Measurements from ENCODE around the gene PANK3.
"Not testable (repeated sequence)": the region's sequence is repeated elsewhere in the genome, so short reads cannot be mapped to it uniquely, and the experiment has no call there.

The PANK3 gene

GRCh38 chr5:168592014-168592368, 12.8 kb upstream of the PANK3 start:
- DNase-seq (ENCODE audit: low spot score): no peak

- DNase-seq (ENCODE audit: low spot score): no peak
Observed at GRCh38 chr5:168591302-168592013, 12.3 kb upstream of the PANK3 start.

GRCh38 chr5:168590666-168591065, 11.5 kb upstream of the PANK3 start:
- no peak for DNase-seq (ENCODE audit: low spot score)

- no peak for DNase-seq (ENCODE audit: low spot score)
Observed at GRCh38 chr5:168587987-168588386, 8.8 kb upstream of the PANK3 start.

- no peak for DNase-seq (ENCODE audit: low spot score)
Observed at GRCh38 chr5:168585119-168585856, 6.1 kb upstream of the PANK3 start.

- DNase-seq (ENCODE audit: low spot score): no peak
Observed at GRCh38 chr5:168583742-168584482, 4.7 kb upstream of the PANK3 start.

GRCh38 chr5:168580814-168581469, 1.8 kb upstream of the PANK3 start:
- DNase-seq (ENCODE audit: low spot score): not testable (repeated sequence)

- no peak for DNase-seq (ENCODE audit: low spot score)
Observed at GRCh38 chr5:168580227-168580508, 1.0 kb upstream of the PANK3 start.

GRCh38 chr5:168579488-168580226, 489 bp upstream of the PANK3 start:
- DNase-seq (ENCODE audit: low spot score): peak; percentile 100

- no peak for DNase-seq (ENCODE audit: low spot score)
Observed at GRCh38 chr5:168578006-168578405, 1.2 kb downstream of the PANK3 start.

GRCh38 chr5:168575391-168576372, 3.5 kb downstream of the PANK3 start:
- no peak for DNase-seq (ENCODE audit: low spot score)

GRCh38 chr5:168574156-168574555, 5.0 kb downstream of the PANK3 start:
- not testable (repeated sequence) for DNase-seq (ENCODE audit: low spot score)

- not testable (repeated sequence) for DNase-seq (ENCODE audit: low spot score)
Observed at GRCh38 chr5:168573663-168574062, 5.5 kb downstream of the PANK3 start.

GRCh38 chr5:168570490-168571328, 8.5 kb downstream of the PANK3 start:
- no peak for DNase-seq (ENCODE audit: low spot score)

- no peak for DNase-seq (ENCODE audit: low spot score)
Observed at GRCh38 chr5:168568738-168569137, 10.4 kb downstream of the PANK3 start.

- DNase-seq (ENCODE audit: low spot score): no peak
Observed at GRCh38 chr5:168563959-168564358, 15.2 kb downstream of the PANK3 start.

- DNase-seq (ENCODE audit: low spot score): no peak
Observed at GRCh38 chr5:168562279-168562678, 16.9 kb downstream of the PANK3 start.

GRCh38 chr5:168557389-168557788, 21.8 kb downstream of the PANK3 start:
- peak; percentile 29 for DNase-seq (ENCODE audit: low spot score)

GRCh38 chr5:168553377-168554130, 25.6 kb downstream of the PANK3 start:
- no peak for DNase-seq (ENCODE audit: low spot score)
